ENCODE data around the gene STARD7.

DNA sequence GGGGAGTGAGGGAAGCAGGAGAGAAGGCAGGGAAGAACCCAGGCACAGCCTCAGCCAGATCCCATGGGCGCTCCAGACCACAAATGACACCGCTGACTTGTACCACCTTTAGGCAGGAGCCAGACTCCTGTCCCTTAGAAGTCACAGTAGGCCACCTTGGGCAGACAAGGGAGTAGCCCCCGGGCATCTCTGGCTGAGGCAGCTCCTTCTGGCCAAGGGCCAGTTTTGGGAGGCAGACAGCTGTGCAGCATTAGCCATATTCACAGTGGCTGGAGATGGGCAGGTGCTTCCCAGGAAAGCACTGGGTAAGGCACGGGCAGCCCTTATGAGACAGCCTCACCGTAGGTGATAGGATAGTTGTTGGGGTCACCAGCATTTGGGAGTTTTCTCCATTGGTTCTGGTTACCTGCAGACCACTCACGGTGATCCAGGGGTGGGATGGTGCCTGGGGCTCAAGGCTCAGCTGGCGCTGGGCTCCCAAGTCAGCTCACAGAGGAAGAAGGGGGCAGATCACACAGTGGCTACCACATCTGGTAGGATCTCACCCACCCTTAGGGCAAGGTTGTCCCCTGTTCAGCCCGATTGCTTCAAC, 72.4 kb downstream of the STARD7 start:
- TF ChIP-seq EZH2 (IDR thresholded peaks at IDR 0.05) (no peak), POLR2AphosphoS5 (IDR thresholded peaks at IDR 0.05; ENCODE audit: borderline replicate concordance, low read depth, low read length) (no peak)

All from SK-N-MC (cell line).